Neural cell (in vitro differentiated cells): Measurements from ENCODE around the gene KLHL35. TPM values are rescaled to one million over a fixed set of nuclear protein-coding genes. Genes with fewer than 3 reads are reported as not detected.

ENCODE experiments used
- H2AFZ ChIP-seq: fragments of 200-600, 300-800 bp; sonication (generic), shearing (Covaris generic); 2 replicates; pipeline ENCODE4 v1.6.0; 2014; ENCODE audit warnings: low read depth, mild to moderate bottlenecking, antibody characterized with exemption, low read length, moderate library complexity
- H3F3A ChIP-seq: fragments of 200-600 bp; shearing (Covaris generic); 2 replicates; pipeline ENCODE4 v1.6.1; 2016; ENCODE audit warnings: mild to moderate bottlenecking, moderate library complexity, mixed read lengths, antibody characterized with exemption, low read length; ENCODE audit not compliant: insufficient read depth, poor library complexity, severe bottlenecking
- H3K27ac ChIP-seq: fragments of 200-600, 300-800 bp; sonication (generic), shearing (Covaris generic); 2 replicates; pipeline ENCODE4 v1.5.1; 2014; ENCODE audit warnings: mild to moderate bottlenecking, low read length, moderate library complexity
- H3K27me3 ChIP-seq: fragments of 300-800, 200-600 bp; sonication (generic), shearing (Covaris generic); 2 replicates; pipeline ENCODE4 v1.6.0; 2014; ENCODE audit warnings: mild to moderate bottlenecking, low read depth, low read length, moderate library complexity; ENCODE audit not compliant: insufficient read depth
- H3K36me3 ChIP-seq: fragments of 300-800, 200-600 bp; sonication (generic), shearing (Covaris generic); 2 replicates; pipeline ENCODE4 v1.5.1; 2014; ENCODE audit warnings: mild to moderate bottlenecking, antibody characterized with exemption, low read length, moderate library complexity; ENCODE audit not compliant: insufficient read depth
- H3K4me2 ChIP-seq: fragments of 300-800, 200-600 bp; sonication (generic), shearing (Covaris generic); 2 replicates; pipeline ENCODE4 v1.6.0; 2014; ENCODE audit warnings: mild to moderate bottlenecking, low read length
- H3K4me3 ChIP-seq: fragments of 300-800, 200-600 bp; sonication (generic), shearing (Covaris generic); 2 replicates; pipeline ENCODE4 v1.5.1; 2014; ENCODE audit warnings: mild to moderate bottlenecking, low read length, moderate library complexity
- H3K79me2 ChIP-seq: fragments of 200-600 bp; shearing (Covaris generic); replicated peaks from 2 replicates; pipeline ENCODE4 v1.6.0; 2014; ENCODE audit warnings: mild to moderate bottlenecking, low read length, moderate library complexity; ENCODE audit not compliant: insufficient read depth
- H3K9ac ChIP-seq: fragments of 300-800, 200-600 bp; sonication (generic), shearing (Covaris generic); 2 replicates; pipeline ENCODE4 v1.6.1; 2016; ENCODE audit warnings: mild to moderate bottlenecking, low read length, mixed read lengths
- H3K9me2 ChIP-seq: fragments of 200-600 bp; shearing (Covaris generic); 2 replicates; pipeline ENCODE4 v1.6.1; 2016; ENCODE audit warnings: mild to moderate bottlenecking, low read length, mixed read lengths; ENCODE audit not compliant: insufficient read depth
- H3K9me3 ChIP-seq: fragments of 200-600, 300-800 bp; sonication (generic), shearing (Covaris generic); 2 replicates; pipeline ENCODE4 v1.6.1; 2016; ENCODE audit warnings: mild to moderate bottlenecking, mixed run types, low read length, moderate library complexity, mixed read lengths
- H4K20me1 ChIP-seq: fragments of 200-600 bp; shearing (Covaris generic); 2 replicates; pipeline ENCODE4 v1.6.1; 2016; ENCODE audit warnings: mild to moderate bottlenecking, mixed run types; ENCODE audit not compliant: insufficient read depth
- EP300 ChIP-seq: fragments of 450-650 bp; conservative IDR thresholded peaks from 2 replicates; pipeline ENCODE4 v1.6.1; 2014; ENCODE audit warnings: antibody characterized with exemption, mild to moderate bottlenecking, moderate library complexity; ENCODE audit not compliant: poor library complexity, severe bottlenecking
- EZH2 ChIP-seq: fragments of 200-600, 300-800 bp; shearing (Covaris generic), sonication (generic); IDR thresholded peaks from 2 replicates; pipeline ENCODE4 v1.6.1; 2014; ENCODE audit warnings: antibody characterized with exemption, low read length, borderline replicate concordance, mild to moderate bottlenecking; ENCODE audit not compliant: insufficient read depth, poor library complexity, severe bottlenecking
- MXI1 ChIP-seq: fragments of 450-650 bp; conservative IDR thresholded peaks from 2 replicates; pipeline ENCODE4 v1.6.1; 2014; ENCODE audit warnings: antibody characterized with exemption, mild to moderate bottlenecking; ENCODE audit not compliant: poor library complexity, severe bottlenecking
- POLR2AphosphoS5 ChIP-seq: IDR thresholded peaks from 2 replicates; pipeline ENCODE4 v1.6.1; 2012
- RAD21 ChIP-seq: fragments of 450-650 bp; conservative IDR thresholded peaks from 2 replicates; pipeline ENCODE4 v1.6.1; 2014; ENCODE audit warnings: antibody characterized with exemption, mild to moderate bottlenecking, moderate library complexity
- SMC3 ChIP-seq: fragments of 450-650 bp; conservative IDR thresholded peaks from 2 replicates; pipeline ENCODE4 v1.6.1; 2014; ENCODE audit warnings: antibody characterized with exemption, mild to moderate bottlenecking, moderate library complexity; ENCODE audit not compliant: poor library complexity
- TAF1 ChIP-seq: IDR thresholded peaks from 2 replicates; pipeline ENCODE4 v1.6.1; 2012; ENCODE audit warnings: low read depth
- polyA plus RNA-seq: library from polyadenylated mRNA; depleted of rRNA; stranded (reverse); fragments of >200 nt; gene quantifications from 2 replicates; pipeline ENCODE4 v1.2.3, GENCODE V29; 2014
- TF ChIP-seq, protein P1 (sequence below): IDR thresholded peaks from 2 replicates; pipeline ENCODE4 v1.6.1; 2012; ENCODE audit warnings: borderline replicate concordance
- TF ChIP-seq, protein P2 (sequence below): fragments of 450-650 bp; IDR thresholded peaks from 2 replicates; pipeline ENCODE4 v1.5.1; 2014; ENCODE audit warnings: antibody characterized with exemption, mild to moderate bottlenecking, moderate library complexity; ENCODE audit not compliant: poor library complexity, severe bottlenecking

The KLHL35 gene
- polyA plus RNA-seq, 1 donor from 2014 or later, result 17.0 TPM

DNA sequence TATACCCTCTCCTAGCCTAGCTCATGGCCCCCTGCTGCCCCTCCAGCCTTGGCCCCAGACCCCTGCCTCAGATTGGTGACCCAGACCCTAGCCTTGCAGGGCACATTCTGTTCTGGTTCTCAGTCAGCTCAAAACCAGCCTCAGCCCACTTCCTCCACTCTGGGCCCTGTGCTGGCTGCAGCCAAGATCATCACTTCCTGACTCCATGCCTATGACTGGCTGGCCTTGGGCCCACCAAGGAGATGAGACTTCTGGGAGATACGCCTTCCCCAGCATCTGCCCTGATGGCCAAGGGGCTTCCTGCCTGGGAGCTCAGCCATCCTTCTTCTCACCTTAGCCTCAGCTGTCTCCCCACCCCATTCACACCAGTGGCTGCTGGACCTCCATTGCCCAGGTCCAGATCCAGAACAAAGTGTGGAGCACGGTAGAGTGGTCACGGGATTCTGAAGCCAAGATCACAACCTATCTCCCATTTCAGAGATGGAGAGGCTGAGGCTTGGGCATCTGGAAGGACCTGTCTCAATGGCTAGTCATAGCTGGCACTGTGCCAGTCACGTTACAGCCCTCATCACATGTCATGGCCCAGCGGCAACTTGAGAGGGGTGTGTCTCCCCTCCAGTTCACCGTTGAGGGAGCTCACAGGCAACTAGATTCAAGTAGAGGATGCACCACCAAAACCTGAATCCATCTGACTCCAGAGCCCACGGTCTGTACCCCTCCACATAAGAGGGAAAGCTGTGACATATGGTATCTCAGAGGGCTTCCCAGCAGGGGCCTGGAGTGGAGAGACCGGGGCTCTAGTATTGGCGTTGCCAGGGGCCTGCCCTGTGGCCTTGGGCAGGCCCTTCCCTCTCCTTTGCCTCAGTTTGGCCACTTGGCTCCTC lies 43.0 kb upstream of the KLHL35 start:
- H3K9ac ChIP-seq, result no peak overlapping the region
- H4K20me1 ChIP-seq, result no peaks in the 10 kb centered on the region
- no peaks in the 10 kb centered on the region for H3K9me2 ChIP-seq
- no peaks in the 10 kb centered on the region for H3K9me3 ChIP-seq
- no peak overlapping the region for H2AFZ ChIP-seq
- no peaks in the 10 kb centered on the region for H3K79me2 ChIP-seq
- no peaks in the 10 kb centered on the region for H3K27me3 ChIP-seq
- no peaks in the 10 kb centered on the region for H3F3A ChIP-seq
- H3K4me2 ChIP-seq, result no peak overlapping the region
- H3K4me3 ChIP-seq, result no peak overlapping the region
- no peak for TF ChIP-seq TAF1
- TF ChIP-seq, protein P1, sequence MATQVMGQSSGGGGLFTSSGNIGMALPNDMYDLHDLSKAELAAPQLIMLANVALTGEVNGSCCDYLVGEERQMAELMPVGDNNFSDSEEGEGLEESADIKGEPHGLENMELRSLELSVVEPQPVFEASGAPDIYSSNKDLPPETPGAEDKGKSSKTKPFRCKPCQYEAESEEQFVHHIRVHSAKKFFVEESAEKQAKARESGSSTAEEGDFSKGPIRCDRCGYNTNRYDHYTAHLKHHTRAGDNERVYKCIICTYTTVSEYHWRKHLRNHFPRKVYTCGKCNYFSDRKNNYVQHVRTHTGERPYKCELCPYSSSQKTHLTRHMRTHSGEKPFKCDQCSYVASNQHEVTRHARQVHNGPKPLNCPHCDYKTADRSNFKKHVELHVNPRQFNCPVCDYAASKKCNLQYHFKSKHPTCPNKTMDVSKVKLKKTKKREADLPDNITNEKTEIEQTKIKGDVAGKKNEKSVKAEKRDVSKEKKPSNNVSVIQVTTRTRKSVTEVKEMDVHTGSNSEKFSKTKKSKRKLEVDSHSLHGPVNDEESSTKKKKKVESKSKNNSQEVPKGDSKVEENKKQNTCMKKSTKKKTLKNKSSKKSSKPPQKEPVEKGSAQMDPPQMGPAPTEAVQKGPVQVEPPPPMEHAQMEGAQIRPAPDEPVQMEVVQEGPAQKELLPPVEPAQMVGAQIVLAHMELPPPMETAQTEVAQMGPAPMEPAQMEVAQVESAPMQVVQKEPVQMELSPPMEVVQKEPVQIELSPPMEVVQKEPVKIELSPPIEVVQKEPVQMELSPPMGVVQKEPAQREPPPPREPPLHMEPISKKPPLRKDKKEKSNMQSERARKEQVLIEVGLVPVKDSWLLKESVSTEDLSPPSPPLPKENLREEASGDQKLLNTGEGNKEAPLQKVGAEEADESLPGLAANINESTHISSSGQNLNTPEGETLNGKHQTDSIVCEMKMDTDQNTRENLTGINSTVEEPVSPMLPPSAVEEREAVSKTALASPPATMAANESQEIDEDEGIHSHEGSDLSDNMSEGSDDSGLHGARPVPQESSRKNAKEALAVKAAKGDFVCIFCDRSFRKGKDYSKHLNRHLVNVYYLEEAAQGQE, result no peak
- TF ChIP-seq SMC3, result no peak
- TF ChIP-seq POLR2AphosphoS5, result no peak
- no peak for TF ChIP-seq MXI1
- TF ChIP-seq EP300, result no peak
- TF ChIP-seq, protein P2, sequence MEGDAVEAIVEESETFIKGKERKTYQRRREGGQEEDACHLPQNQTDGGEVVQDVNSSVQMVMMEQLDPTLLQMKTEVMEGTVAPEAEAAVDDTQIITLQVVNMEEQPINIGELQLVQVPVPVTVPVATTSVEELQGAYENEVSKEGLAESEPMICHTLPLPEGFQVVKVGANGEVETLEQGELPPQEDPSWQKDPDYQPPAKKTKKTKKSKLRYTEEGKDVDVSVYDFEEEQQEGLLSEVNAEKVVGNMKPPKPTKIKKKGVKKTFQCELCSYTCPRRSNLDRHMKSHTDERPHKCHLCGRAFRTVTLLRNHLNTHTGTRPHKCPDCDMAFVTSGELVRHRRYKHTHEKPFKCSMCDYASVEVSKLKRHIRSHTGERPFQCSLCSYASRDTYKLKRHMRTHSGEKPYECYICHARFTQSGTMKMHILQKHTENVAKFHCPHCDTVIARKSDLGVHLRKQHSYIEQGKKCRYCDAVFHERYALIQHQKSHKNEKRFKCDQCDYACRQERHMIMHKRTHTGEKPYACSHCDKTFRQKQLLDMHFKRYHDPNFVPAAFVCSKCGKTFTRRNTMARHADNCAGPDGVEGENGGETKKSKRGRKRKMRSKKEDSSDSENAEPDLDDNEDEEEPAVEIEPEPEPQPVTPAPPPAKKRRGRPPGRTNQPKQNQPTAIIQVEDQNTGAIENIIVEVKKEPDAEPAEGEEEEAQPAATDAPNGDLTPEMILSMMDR, result no peak
- H3K27ac ChIP-seq, result no peak overlapping the region
- no peaks in the 10 kb centered on the region for H3K36me3 ChIP-seq

DNA sequence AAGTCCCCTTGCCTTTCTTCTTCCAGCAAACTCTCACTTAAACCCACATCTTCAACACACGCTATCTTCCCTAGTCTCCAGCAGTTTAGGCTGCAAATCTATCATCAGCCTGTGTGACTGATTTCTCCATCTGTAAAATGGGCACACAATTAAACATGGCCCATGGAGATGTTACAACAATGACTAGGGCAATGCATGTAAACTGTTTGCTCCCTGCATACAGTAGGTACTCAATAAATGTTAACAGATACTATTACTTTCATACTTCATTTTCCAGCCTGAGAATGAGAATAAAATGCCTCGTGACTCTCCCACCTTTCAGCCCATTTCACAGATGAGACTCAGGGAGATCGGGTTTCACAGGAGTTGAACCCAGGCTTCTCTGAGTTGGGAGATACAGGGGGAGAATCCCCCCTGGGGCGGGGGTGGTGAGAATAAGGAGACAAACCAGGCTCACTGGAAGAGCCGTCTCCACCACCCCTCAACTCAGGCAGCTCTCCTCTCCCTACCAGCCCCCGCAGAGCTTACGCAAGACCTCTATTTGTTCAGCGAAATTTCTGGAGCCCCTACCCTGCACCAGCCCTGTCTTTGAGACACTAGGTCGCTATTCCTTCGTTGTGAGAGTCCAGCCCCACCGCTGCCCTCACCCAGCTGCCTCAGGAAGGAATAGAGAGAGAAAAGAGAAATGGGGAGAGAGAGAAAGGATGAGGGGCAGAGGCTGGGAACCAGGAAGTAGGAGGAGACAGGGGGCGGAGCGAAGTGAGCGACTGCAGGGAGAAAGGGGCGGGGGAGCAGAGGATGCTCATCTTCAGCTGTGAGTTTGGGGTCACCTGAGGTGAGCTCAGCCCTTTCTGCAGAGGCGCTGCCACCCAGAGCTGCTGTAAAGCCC lies 42.1 kb upstream of the KLHL35 start:
- Histone ChIP-seq H3K27ac (no peak overlapping the region), H2AFZ (no peak overlapping the region), H3K4me3 (no peak overlapping the region), H3K4me2 (no peak overlapping the region), H3K9me3 (no peaks in the 10 kb centered on the region), H3F3A (no peaks in the 10 kb centered on the region), H3K9me2 (no peaks in the 10 kb centered on the region), H3K36me3 (no peaks in the 10 kb centered on the region), H4K20me1 (no peaks in the 10 kb centered on the region), H3K79me2 (no peaks in the 10 kb centered on the region), H3K27me3 (no peaks in the 10 kb centered on the region), H3K9ac (no peak overlapping the region)
- TF ChIP-seq MXI1, result no peak
- no peak for TF ChIP-seq EZH2
- TF ChIP-seq, protein P1, result no peak
- TF ChIP-seq TAF1, result no peak
- TF ChIP-seq EP300, result no peak
- TF ChIP-seq POLR2AphosphoS5, result no peak
- no peak for TF ChIP-seq SMC3
- TF ChIP-seq, protein P2, result no peak
- TF ChIP-seq RAD21, result no peak
